Endothelial cell of umbilical vein (primary cell): ENCODE measurements around the gene RIMS3. TPM values are rescaled to one million over a fixed set of nuclear protein-coding genes. Genes with fewer than 3 reads are reported as not detected.

Experiments
- BruUV-seq: library from RNA; stranded (reverse); fragments of 400-500 nt; replicated peaks from 2 replicates; lab custom pipeline; 2021; lab: Mats Ljungman, UMichigan
- CTCF ChIA-PET: fragments of 300-600, 350-600 bp; sonication (Branson Sonifier 250); formaldehyde crosslinking; loops from one replicate; lab custom pipeline; 2021; ENCODE audit warnings: antibody characterized with exemption, inconsistent platforms; lab: Charles Lee
- POLR2A ChIA-PET: fragments of 300-600, 350-600 bp; sonication (Branson Sonifier 250); formaldehyde crosslinking; loops from one replicate; lab custom pipeline; 2021; ENCODE audit warnings: antibody characterized with exemption, inconsistent platforms; lab: Charles Lee
- DNase-seq: peaks from one replicate; pipeline ENCODE4 v3.0.0-alpha.2; 2011; ENCODE audit warnings: low read depth, low spot score
- FAIRE-seq: peaks from 2 replicates; lab custom pipeline; 2011; peaks lifted over from hg19 to GRCh38; lab: Jason Lieb, UNC
- H2AFZ ChIP-seq: 2 replicates; pipeline ENCODE4 v1.6.0; 2012; ENCODE audit warnings: low read depth, low read length, control low read depth, inconsistent platforms
- H3K27ac ChIP-seq: 2 replicates; pipeline ENCODE4 v1.5.1; 2011; ENCODE audit warnings: low read depth, mild to moderate bottlenecking, control low read depth, low read length, moderate library complexity; ENCODE audit not compliant: insufficient read depth
- H3K27me3 ChIP-seq, 2 experiments: 2 replicates each; pipeline versions ENCODE4 v1.6.0 to v1.6.1; 2011; ENCODE audit warnings: low read length in 2 of 2, mixed read lengths in 1 of 2; ENCODE audit not compliant: control insufficient read depth in 2 of 2, insufficient read depth in 2 of 2
- H3K36me3 ChIP-seq, 2 experiments: 2 replicates in 1 of 2; 3 replicates in 1 of 2; pipeline ENCODE4 v1.5.1; 2011; ENCODE audit warnings: low read length in 2 of 2, mild to moderate bottlenecking in 1 of 2, moderate library complexity in 1 of 2; ENCODE audit not compliant: control insufficient read depth in 2 of 2, insufficient read depth in 2 of 2; ENCODE audit errors: extremely low read depth in 1 of 2
- H3K4me1 ChIP-seq: 3 replicates; pipeline ENCODE4 v1.5.1; 2011; ENCODE audit warnings: mild to moderate bottlenecking, low read length; ENCODE audit not compliant: control insufficient read depth, insufficient read depth; ENCODE audit errors: extremely low read depth
- H3K4me2 ChIP-seq: 2 replicates; pipeline ENCODE4 v1.6.1; 2011; ENCODE audit warnings: low read length, control low read depth, mixed read lengths; ENCODE audit not compliant: insufficient read depth
- H3K4me3 ChIP-seq, 3 experiments: fragments of 200-600 bp in 1 of 3; sonication (generic), shearing (Covaris generic) in 1 of 3; replicated peaks in 1 of 3; 2 replicates each; pipeline ENCODE4 v1.5.1; 2011 to 2016; ENCODE audit warnings: control low read depth in 3 of 3, low read length in 3 of 3, mild to moderate bottlenecking in 2 of 3, inconsistent platforms in 1 of 3, low read depth in 1 of 3, moderate library complexity in 1 of 3; ENCODE audit not compliant: insufficient read depth in 1 of 3
- H3K79me2 ChIP-seq: 2 replicates; pipeline ENCODE4 v1.6.0; 2012; ENCODE audit warnings: low read length, inconsistent platforms; ENCODE audit not compliant: control insufficient read depth, insufficient read depth
- H3K9ac ChIP-seq: replicated peaks from 2 replicates; pipeline ENCODE3; 2011; ENCODE audit warnings: low read length, control low read depth; ENCODE audit not compliant: insufficient read depth; ENCODE audit errors: extremely low read depth
- H3K9me1 ChIP-seq: replicated peaks from 3 replicates; pipeline ENCODE4 v1.6.0; 2011; ENCODE audit warnings: mild to moderate bottlenecking, low read length; ENCODE audit not compliant: control insufficient read depth, insufficient read depth; ENCODE audit errors: extremely low read depth
- H3K9me3 ChIP-seq: replicated peaks from 2 replicates; pipeline ENCODE4 v1.5.1; 2012; ENCODE audit warnings: low read length, inconsistent platforms; ENCODE audit not compliant: control insufficient read depth, insufficient read depth
- H4K20me1 ChIP-seq: replicated peaks from 2 replicates; pipeline ENCODE3; 2011; ENCODE audit warnings: mild to moderate bottlenecking, low read length; ENCODE audit not compliant: control insufficient read depth, insufficient read depth; ENCODE audit errors: extremely low read depth
- EZH2 ChIP-seq: IDR thresholded peaks from 2 replicates; pipeline ENCODE4 v1.6.1; 2012; ENCODE audit warnings: borderline replicate concordance, low read depth, mild to moderate bottlenecking, moderate library complexity, low read length, inconsistent platforms; ENCODE audit not compliant: severe bottlenecking
- FOS ChIP-seq: IDR thresholded peaks from 2 replicates; pipeline ENCODE4 v1.6.1; 2011; ENCODE audit warnings: mild to moderate bottlenecking, low read length, moderate library complexity, borderline replicate concordance; ENCODE audit not compliant: insufficient read depth
- GATA2 ChIP-seq: IDR thresholded peaks from 2 replicates; pipeline ENCODE4 v1.7.0; 2011; ENCODE audit warnings: low read depth, mild to moderate bottlenecking, moderate library complexity, mixed read lengths, low read length; ENCODE audit not compliant: insufficient read length, insufficient read depth
- JUN ChIP-seq: IDR thresholded peaks from 2 replicates; pipeline ENCODE4 v1.6.1; 2011; ENCODE audit warnings: borderline replicate concordance, low read depth; ENCODE audit not compliant: insufficient read length, insufficient read depth
- MYC ChIP-seq: IDR thresholded peaks from one replicate; pipeline ENCODE4 v1.6.1; 2011; ENCODE audit warnings: mild to moderate bottlenecking, low read depth, low read length
- POLR2A ChIP-seq: IDR thresholded peaks from 2 replicates; pipeline ENCODE4 v1.6.1; 2012; ENCODE audit warnings: low read depth, mild to moderate bottlenecking, control low read depth, low read length
- POLR2AphosphoS5 ChIP-seq: IDR thresholded peaks from 2 replicates; pipeline ENCODE4 v1.6.1; 2012; ENCODE audit warnings: low read depth, mild to moderate bottlenecking, control low read depth, low read length, moderate library complexity; ENCODE audit not compliant: insufficient read depth
- dilution Hi-C: fragments of 300-500 bp; cut with MboI; formaldehyde crosslinking; loops from one replicate; pipeline ENCODE4 v1.15.0; 2019; ENCODE audit warnings: low sequenced_read_pairs; ENCODE audit not compliant: extremely low pct_ligation_motif_present
- intact Hi-C: fragments of 100-400 bp; cut with micrococcal nuclease; formaldehyde crosslinking; loops from one replicate; pipeline ENCODE4 v1.10.0; 2022
- polyA plus RNA-seq, 4 experiments: library from polyadenylated mRNA; depleted of rRNA in 3 of 4; stranded (reverse) in 3 of 4; unstranded in 1 of 4; fragments of >200 nt; gene quantifications; 2 replicates each; pipeline versions ENCODE4 v1.2.1 to v1.2.3, GENCODE V29; 2011 to 2012; ENCODE audit warnings: missing spikeins in 1 of 4
- total RNA-seq: library from RNA; stranded (reverse); gene quantifications from 2 replicates; pipeline ENCODE4 v1.2.3, GENCODE V29; 2021
- TF ChIP-seq, protein P1 (sequence below): IDR thresholded peaks from 2 replicates; pipeline ENCODE4 v1.6.1; 2011; ENCODE audit not compliant: insufficient read depth, insufficient read length
- TF ChIP-seq, protein P2 (sequence below), 2 donors: IDR thresholded peaks; 1 replicate in 1 of 2; 2 replicates in 1 of 2; pipeline ENCODE4 v1.5.1; 2011; ENCODE audit warnings: low read length in 2 of 2, mild to moderate bottlenecking in 2 of 2, moderate library complexity in 2 of 2, control low read depth in 1 of 2, inconsistent platforms in 1 of 2, low read depth in 1 of 2; ENCODE audit not compliant: insufficient read depth in 1 of 2; ENCODE audit errors: extremely low read depth in 1 of 2

The RIMS3 gene
- total and polyA plus RNA-seq, 2 donors (not counting 3 experiments of a cell fraction or from before 2014, with no cell fraction given), result 0.14 to 0.15 TPM

DNA sequence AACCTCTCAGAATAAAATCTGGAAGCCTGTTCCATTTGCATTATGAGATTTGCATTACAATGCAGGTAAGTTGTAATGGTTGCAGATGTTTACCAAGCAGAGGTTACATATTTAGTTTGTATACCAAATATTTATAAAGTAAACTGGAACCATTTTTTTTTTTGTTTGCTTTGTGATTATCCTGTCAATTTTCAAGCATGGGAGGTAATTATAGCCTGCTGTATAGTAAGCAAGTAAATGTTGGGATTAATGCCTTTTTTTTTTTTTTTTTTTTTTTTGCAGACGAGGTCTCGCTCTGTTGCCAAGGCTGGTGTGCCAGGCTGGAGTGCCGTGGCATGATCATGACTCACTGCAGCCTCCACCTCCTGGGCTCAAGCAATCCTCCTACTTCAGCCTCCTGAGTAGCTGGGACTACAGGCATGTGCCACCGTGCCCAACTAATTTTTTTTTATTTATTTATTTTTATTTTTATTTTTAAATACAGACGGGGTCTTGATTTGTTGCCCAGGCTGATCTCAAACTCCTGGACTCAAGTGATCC, 47.0 kb upstream of the RIMS3 start:
- Histone ChIP-seq H3K79me2 (peaks cover 23% of the 10 kb centered on the region), H3K9me3 (no peaks in the 10 kb centered on the region), H3K9me1 (no peaks in the 10 kb centered on the region), H3K4me1 (peaks cover 26% of the 10 kb centered on the region), H3K36me3 (peaks cover 0 to 2% of the 10 kb centered on the region in 2 experiments), H3K27me3 (no peaks in the 10 kb centered on the region), H3K4me2 (peak overlapping the region; percentile 57), H3K27ac (peak overlapping the region; percentile 50), H4K20me1 (no peaks in the 10 kb centered on the region), H3K4me3 (no peak overlapping the region), H2AFZ (no peak overlapping the region), H3K9ac (no peak overlapping the region)
- dilution Hi-C loops (no loop called here), intact Hi-C loops (no loop called here)
- ChIA-PET CTCF (interaction anchor here (0.9 to 1.1 kb wide), 2 partner anchors 21 to 62 kb away, joined by 3 to 5 read pairs; partner anchors contain the start of gene NFYC), POLR2A (no interaction called here)
- no peak for TF ChIP-seq FOS
- TF ChIP-seq POLR2AphosphoS5, result no peak
- no peak for TF ChIP-seq MYC
- no peak for TF ChIP-seq JUN
- TF ChIP-seq EZH2, result no peak
- FAIRE-seq, result no peak
- no TSS peak for BruUV-seq
- DNase-seq, result no peak

DNA sequence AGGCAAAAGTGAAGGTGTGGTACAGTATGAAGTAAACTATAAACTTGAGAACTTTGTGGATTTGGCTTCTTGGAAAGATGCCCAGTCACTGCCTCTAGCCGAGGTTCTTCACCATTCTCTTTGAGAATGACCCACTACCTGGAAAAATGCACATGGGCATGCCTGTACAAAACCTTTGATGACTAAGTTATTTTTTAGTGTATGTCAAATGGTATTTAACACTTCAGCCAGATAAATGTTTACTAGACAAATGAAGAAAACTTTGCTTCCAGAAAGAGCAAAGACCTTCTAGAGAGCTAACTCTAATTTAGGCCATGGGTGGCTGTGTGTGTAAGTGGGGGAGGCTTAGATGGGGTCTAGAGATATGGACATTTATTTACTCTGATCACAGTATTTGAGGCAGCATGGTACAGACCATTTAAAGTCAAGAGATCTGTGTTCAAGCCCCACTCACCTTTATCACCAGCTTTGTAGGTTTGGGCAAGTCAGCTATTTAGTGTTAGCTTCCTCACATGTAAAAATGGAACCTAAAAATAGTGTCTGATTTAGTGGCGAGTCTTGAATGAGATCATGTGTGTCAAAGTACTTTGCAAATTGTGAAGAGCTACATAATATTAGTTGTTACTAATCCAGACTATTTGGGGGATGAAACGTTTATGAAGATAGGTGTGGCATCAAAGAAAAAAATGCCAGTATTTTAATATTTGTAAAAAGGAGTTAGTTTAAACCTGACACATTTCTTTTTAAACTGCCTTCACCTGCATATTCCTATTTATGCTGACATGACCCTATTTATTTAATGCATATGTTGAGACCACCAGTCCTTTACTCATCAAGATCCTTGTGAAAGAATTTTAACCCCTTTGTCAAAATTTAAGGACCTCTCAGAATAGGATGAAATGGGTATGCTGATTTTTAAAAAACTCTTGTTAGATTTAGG, 46.3 kb upstream of the RIMS3 start:
- Histone ChIP-seq H3K4me1 (peaks cover 26% of the 10 kb centered on the region), H3K4me2 (peak overlapping the region; percentile 46), H3K36me3 (peaks cover 0 to 2% of the 10 kb centered on the region in 2 experiments), H3K9ac (no peak overlapping the region), H3K79me2 (peaks cover 23% of the 10 kb centered on the region), H3K27me3 (no peaks in the 10 kb centered on the region), H3K9me1 (no peaks in the 10 kb centered on the region), H2AFZ (no peak overlapping the region), H4K20me1 (no peaks in the 10 kb centered on the region), H3K4me3 (peak overlapping the region in 1 of 3 experiments; percentile 7), H3K27ac (peak overlapping the region; percentile 22), H3K9me3 (no peaks in the 10 kb centered on the region)
- POLR2A ChIA-PET, result no interaction called here
- TF ChIP-seq, protein P1, sequence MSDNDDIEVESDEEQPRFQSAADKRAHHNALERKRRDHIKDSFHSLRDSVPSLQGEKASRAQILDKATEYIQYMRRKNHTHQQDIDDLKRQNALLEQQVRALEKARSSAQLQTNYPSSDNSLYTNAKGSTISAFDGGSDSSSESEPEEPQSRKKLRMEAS, result no peak
- no peak for TF ChIP-seq EZH2
- no peak for TF ChIP-seq JUN
- TF ChIP-seq FOS, result no peak
- no peak for TF ChIP-seq MYC
- TF ChIP-seq GATA2, result no peak
- TF ChIP-seq POLR2AphosphoS5, result no peak
- TF ChIP-seq, protein P2, sequence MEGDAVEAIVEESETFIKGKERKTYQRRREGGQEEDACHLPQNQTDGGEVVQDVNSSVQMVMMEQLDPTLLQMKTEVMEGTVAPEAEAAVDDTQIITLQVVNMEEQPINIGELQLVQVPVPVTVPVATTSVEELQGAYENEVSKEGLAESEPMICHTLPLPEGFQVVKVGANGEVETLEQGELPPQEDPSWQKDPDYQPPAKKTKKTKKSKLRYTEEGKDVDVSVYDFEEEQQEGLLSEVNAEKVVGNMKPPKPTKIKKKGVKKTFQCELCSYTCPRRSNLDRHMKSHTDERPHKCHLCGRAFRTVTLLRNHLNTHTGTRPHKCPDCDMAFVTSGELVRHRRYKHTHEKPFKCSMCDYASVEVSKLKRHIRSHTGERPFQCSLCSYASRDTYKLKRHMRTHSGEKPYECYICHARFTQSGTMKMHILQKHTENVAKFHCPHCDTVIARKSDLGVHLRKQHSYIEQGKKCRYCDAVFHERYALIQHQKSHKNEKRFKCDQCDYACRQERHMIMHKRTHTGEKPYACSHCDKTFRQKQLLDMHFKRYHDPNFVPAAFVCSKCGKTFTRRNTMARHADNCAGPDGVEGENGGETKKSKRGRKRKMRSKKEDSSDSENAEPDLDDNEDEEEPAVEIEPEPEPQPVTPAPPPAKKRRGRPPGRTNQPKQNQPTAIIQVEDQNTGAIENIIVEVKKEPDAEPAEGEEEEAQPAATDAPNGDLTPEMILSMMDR (IDR thresholded peaks at IDR 0.05; ENCODE audit: extremely low read depth in 1 of 2, insufficient read depth in 1 of 2, low read depth in 1 of 2, low read length in 2 of 2), result no peak
- no peak for TF ChIP-seq POLR2A
- CTCF ChIA-PET, result interaction anchor here (0.9 to 1.2 kb wide), 4 partner anchors 12 to 62 kb away, joined by 3 to 5 read pairs (median 3); partner anchors contain the start of gene NFYC
- dilution Hi-C loops (no loop called here), intact Hi-C loops (no loop called here)
- DNase-seq, result peak; percentile 42
- BruUV-seq, result no TSS peak
- peak; percentile 66 for FAIRE-seq
